Breast epithelium (tissue), 3 donors: ENCODE results near the gene CHD9.

Experiments used
- POLR2A ChIP-seq: fragments of 450-650 bp; IDR thresholded peaks from one replicate; pipeline ENCODE4 v1.6.1; 2016; ENCODE audit warnings: antibody characterized with exemption, mild to moderate bottlenecking, moderate library complexity
- POLR2AphosphoS5 ChIP-seq, 3 donors: sonication (generic); formaldehyde crosslinking; IDR thresholded peaks; one replicate each; pipeline ENCODE4 v1.6.1; 2017; ENCODE audit warnings: antibody characterized with exemption in 3 of 3
- TF ChIP-seq, protein P1 (sequence below), 3 donors: fragments of 450-650 bp; IDR thresholded peaks; one replicate each; pipeline ENCODE4 v1.5.1; 2016 to 2017; ENCODE audit warnings: antibody characterized with exemption in 3 of 3, mild to moderate bottlenecking in 3 of 3, moderate library complexity in 3 of 3

DNA sequence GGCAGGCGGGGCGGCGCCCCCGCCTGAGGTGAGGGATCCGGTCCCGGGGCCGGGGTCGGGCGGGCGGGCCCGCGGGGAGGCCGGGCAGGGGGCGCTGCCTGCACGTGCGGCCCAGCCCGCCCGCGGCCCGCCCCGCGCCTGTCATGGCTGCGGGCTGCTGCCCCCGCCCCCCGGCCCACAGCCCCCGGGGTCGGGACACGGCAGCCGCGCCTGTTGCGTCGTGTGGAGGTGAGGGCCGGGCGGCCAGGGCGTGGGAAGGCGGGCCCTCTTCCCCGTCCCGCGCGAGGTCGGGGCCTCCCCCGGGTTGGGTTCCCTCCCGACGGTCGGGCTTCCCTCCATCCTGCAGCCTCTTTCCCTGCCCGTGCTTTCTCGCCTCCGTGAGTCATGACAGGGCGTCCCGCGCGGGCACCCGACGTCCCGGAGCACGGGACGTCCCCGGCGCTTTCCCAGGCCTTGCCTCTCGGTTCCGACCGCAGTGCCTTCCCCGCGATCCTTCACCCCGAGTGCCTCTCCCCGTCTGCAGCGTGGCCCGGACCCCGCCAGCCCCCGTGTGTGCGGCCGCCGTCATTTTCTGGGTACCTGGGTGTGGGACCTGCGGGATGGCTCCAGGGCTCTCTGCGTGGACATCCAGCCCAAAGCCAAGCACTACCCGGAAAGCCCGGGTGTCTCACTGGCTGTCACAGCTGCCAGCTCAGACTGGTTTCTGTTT, 76.7 kb downstream of the CHD9 start:
- TF ChIP-seq, protein P1, sequence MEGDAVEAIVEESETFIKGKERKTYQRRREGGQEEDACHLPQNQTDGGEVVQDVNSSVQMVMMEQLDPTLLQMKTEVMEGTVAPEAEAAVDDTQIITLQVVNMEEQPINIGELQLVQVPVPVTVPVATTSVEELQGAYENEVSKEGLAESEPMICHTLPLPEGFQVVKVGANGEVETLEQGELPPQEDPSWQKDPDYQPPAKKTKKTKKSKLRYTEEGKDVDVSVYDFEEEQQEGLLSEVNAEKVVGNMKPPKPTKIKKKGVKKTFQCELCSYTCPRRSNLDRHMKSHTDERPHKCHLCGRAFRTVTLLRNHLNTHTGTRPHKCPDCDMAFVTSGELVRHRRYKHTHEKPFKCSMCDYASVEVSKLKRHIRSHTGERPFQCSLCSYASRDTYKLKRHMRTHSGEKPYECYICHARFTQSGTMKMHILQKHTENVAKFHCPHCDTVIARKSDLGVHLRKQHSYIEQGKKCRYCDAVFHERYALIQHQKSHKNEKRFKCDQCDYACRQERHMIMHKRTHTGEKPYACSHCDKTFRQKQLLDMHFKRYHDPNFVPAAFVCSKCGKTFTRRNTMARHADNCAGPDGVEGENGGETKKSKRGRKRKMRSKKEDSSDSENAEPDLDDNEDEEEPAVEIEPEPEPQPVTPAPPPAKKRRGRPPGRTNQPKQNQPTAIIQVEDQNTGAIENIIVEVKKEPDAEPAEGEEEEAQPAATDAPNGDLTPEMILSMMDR (IDR thresholded peaks at IDR 0.05) = no peak
- TF ChIP-seq POLR2AphosphoS5 (IDR thresholded peaks at IDR 0.05) (peak; percentile 33 to 81 (median 49)), POLR2A (no peak)
